Activated B cell treated with CpG ODN at 0.5 μM for 24 hours (primary cell): Measurements from ENCODE around the gene CRADD. TPM values are rescaled to one million over a fixed set of nuclear protein-coding genes. Genes with fewer than 3 reads are reported as not detected.

Source experiments
- ATAC-seq: fragments of 200-7000 bp; cut with Tn5 transposase; one replicate; pipeline ENCODE4 v1.10.0; 2021; ENCODE audit warnings: low read depth, mild to moderate bottlenecking, moderate library complexity
- CTCF ChIA-PET: fragments of 350-600 bp; sonication (Branson Sonifier 250); formaldehyde crosslinking; loops from one replicate; lab custom pipeline; 2021; ENCODE audit warnings: antibody characterized with exemption; lab: Charles Lee
- POLR2A ChIA-PET: fragments of 350-600 bp; sonication (Branson Sonifier 250); formaldehyde crosslinking; loops from one replicate; lab custom pipeline; 2021; ENCODE audit warnings: antibody characterized with exemption; lab: Charles Lee
- DNase-seq: peaks from one replicate; pipeline ENCODE4 v3.0.0; 2022
- H3K27ac Mint-ChIP-seq: one replicate; pipeline ENCODE4 v1.8.0; 2020; ENCODE audit warnings: mixed read lengths
- H3K27me3 Mint-ChIP-seq: one replicate; pipeline ENCODE4 v1.8.0; 2021; ENCODE audit warnings: mixed read lengths
- H3K36me3 Mint-ChIP-seq: one replicate; pipeline ENCODE4 v1.8.0; 2021; ENCODE audit warnings: low read depth, mixed read lengths
- H3K4me1 Mint-ChIP-seq: one replicate; pipeline ENCODE4 v1.8.0; 2021; ENCODE audit warnings: mixed read lengths
- H3K4me3 Mint-ChIP-seq: one replicate; pipeline ENCODE4 v1.8.0; 2020; ENCODE audit warnings: mild to moderate bottlenecking, mixed read lengths
- H3K9me3 Mint-ChIP-seq: one replicate; pipeline ENCODE4 v1.8.0; 2020; ENCODE audit warnings: mixed read lengths
- CTCF ChIP-seq: fragments of 200-600 bp; IDR thresholded peaks from one replicate; pipeline ENCODE4 v1.8.0; 2022; ENCODE audit warnings: antibody characterized with exemption, mild to moderate bottlenecking
- intact Hi-C: fragments of 100-400 bp; cut with micrococcal nuclease; formaldehyde crosslinking; loops from one replicate; pipeline ENCODE4 v1.15.1; 2024
- total RNA-seq: library from RNA; stranded (reverse); gene quantifications from 2 replicates; pipeline ENCODE4 v1.2.3, GENCODE V29; 2022

The CRADD gene
- total RNA-seq, 1 donor from 2014 or later, result 15.3 TPM

GRCh38 chr12:93772003-93772700 is 95.0 kb downstream of the CRADD start:
- intact Hi-C loops, result no loop called here
- ATAC-seq (no peak), DNase-seq (no peak)
- TF ChIP-seq CTCF, result no peak
- peaks cover 24% of the 10 kb centered on the region for H3K4me1 Mint-ChIP-seq
- H3K27me3 Mint-ChIP-seq, result no peaks in the 10 kb centered on the region
- no peak overlapping the region for H3K27ac Mint-ChIP-seq
- peaks cover 2% of the 10 kb centered on the region for H3K9me3 Mint-ChIP-seq
- H3K36me3 Mint-ChIP-seq, result no peaks in the 10 kb centered on the region
- no peak overlapping the region for H3K4me3 Mint-ChIP-seq
- ChIA-PET CTCF (no interaction called here), POLR2A (no interaction called here)

- ATAC-seq (peak; percentile 76), DNase-seq (no peak)
- H3K4me1 Mint-ChIP-seq, result peaks cover 16% of the 10 kb centered on the region
- POLR2A ChIA-PET, result interaction anchor here (0.5 kb wide), 1 partner anchor 666 kb away, joined by 3 read pairs; no protein-coding TSS in a partner anchor
- no peaks in the 10 kb centered on the region for H3K27me3 Mint-ChIP-seq
- H3K4me3 Mint-ChIP-seq, result no peak overlapping the region
- CTCF ChIA-PET, result interaction anchor here (1.1 kb wide), 1 partner anchor 11 kb away, joined by 3 read pairs; no protein-coding TSS in a partner anchor
- no peaks in the 10 kb centered on the region for H3K36me3 Mint-ChIP-seq
- intact Hi-C loops, result no loop called here
- no peak for TF ChIP-seq CTCF
- H3K9me3 Mint-ChIP-seq, result peaks cover 2% of the 10 kb centered on the region
- peak overlapping the region; percentile 19 for H3K27ac Mint-ChIP-seq
Measured at GRCh38 chr12:93773122-93773871, 96.1 kb downstream of the CRADD start.

GRCh38 chr12:93776581-93777018 is 99.4 kb downstream of the CRADD start:
- ChIA-PET CTCF (no interaction called here), POLR2A (no interaction called here)
- Mint-ChIP-seq H3K27me3 (no peaks in the 10 kb centered on the region), H3K27ac (no peak overlapping the region), H3K9me3 (peaks cover 2% of the 10 kb centered on the region), H3K4me1 (peaks cover 15% of the 10 kb centered on the region), H3K4me3 (no peak overlapping the region), H3K36me3 (peaks cover 3% of the 10 kb centered on the region)
- intact Hi-C loops, result no loop called here
- ATAC-seq (no peak), DNase-seq (no peak)
- no peak for TF ChIP-seq CTCF

GRCh38 chr12:93777254-93777653 is 100.1 kb downstream of the CRADD start:
- no peaks in the 10 kb centered on the region for H3K27me3 Mint-ChIP-seq
- intact Hi-C loops, result no loop called here
- peaks cover 3% of the 10 kb centered on the region for H3K36me3 Mint-ChIP-seq
- CTCF ChIA-PET, result no interaction called here
- peaks cover 12% of the 10 kb centered on the region for H3K4me1 Mint-ChIP-seq
- H3K27ac Mint-ChIP-seq, result no peak overlapping the region
- H3K4me3 Mint-ChIP-seq, result no peak overlapping the region
- DNase-seq (no peak), ATAC-seq (no peak)
- POLR2A ChIA-PET, result no interaction called here
- peaks cover 3% of the 10 kb centered on the region for H3K9me3 Mint-ChIP-seq
- no peak for TF ChIP-seq CTCF

- DNase-seq, result no peak
- ChIA-PET CTCF (no interaction called here), POLR2A (no interaction called here)
- Mint-ChIP-seq H3K27ac (no peak overlapping the region), H3K4me3 (no peak overlapping the region), H3K27me3 (no peaks in the 10 kb centered on the region), H3K36me3 (peaks cover 3% of the 10 kb centered on the region), H3K9me3 (peaks cover 3% of the 10 kb centered on the region), H3K4me1 (peaks cover 7% of the 10 kb centered on the region)
- intact Hi-C loops, result no loop called here
- ATAC-seq, result no peak
- TF ChIP-seq CTCF, result no peak
Measured at GRCh38 chr12:93778306-93778705, 101.1 kb downstream of the CRADD start.
